Measurements from ENCODE around the gene HPGDS. TPM values are rescaled to one million over a fixed set of nuclear protein-coding genes. Genes with fewer than 3 reads are reported as not detected.
A peak's percentile ranks its signal among the peaks of the same experiment; 100 is the strongest.

Gene HPGDS
- total and polyA plus RNA-seq, 11 donors = 0.26 to 6.2 (median 0.96) TPM

GRCh38 chr4:94336303-94336702 is 6.3 kb downstream of the HPGDS start:
- whole genome bisulfite sequencing, 4 donors = 80 to 85% (median 83%) methylated on average over 3 of the region's 3 CpGs

GRCh38 chr4:94334962-94335361 is 7.7 kb downstream of the HPGDS start:
- intact Hi-C loops (cut with DNase I) = loop anchor here in 4 of 10 donors (5.0 to 10.0 kb wide), 3 partner anchors 57 to 397 kb away; no protein-coding TSS in a partner anchor

More at GRCh38 chr4:94336303-94336702, 6.3 kb downstream of the HPGDS start:
- H3K36me3 ChIP-seq = no peaks in the 10 kb centered on the region
- no peak for ATAC-seq
- H3K27me3 ChIP-seq = no peaks in the 10 kb centered on the region
- no peak for TF ChIP-seq POLR2A (IDR thresholded peaks at IDR 0.05)
- TF ChIP-seq, protein P1, sequence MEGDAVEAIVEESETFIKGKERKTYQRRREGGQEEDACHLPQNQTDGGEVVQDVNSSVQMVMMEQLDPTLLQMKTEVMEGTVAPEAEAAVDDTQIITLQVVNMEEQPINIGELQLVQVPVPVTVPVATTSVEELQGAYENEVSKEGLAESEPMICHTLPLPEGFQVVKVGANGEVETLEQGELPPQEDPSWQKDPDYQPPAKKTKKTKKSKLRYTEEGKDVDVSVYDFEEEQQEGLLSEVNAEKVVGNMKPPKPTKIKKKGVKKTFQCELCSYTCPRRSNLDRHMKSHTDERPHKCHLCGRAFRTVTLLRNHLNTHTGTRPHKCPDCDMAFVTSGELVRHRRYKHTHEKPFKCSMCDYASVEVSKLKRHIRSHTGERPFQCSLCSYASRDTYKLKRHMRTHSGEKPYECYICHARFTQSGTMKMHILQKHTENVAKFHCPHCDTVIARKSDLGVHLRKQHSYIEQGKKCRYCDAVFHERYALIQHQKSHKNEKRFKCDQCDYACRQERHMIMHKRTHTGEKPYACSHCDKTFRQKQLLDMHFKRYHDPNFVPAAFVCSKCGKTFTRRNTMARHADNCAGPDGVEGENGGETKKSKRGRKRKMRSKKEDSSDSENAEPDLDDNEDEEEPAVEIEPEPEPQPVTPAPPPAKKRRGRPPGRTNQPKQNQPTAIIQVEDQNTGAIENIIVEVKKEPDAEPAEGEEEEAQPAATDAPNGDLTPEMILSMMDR (IDR thresholded peaks at IDR 0.05) = no peak
- H3K4me1 ChIP-seq = peaks cover 0 to 16% (median 7%) of the 10 kb centered on the region in 12 donors
- no peak for DNase-seq
- no peaks in the 10 kb centered on the region for H3K9me3 ChIP-seq
- no peak overlapping the region for H3K27ac ChIP-seq
- H3K4me3 ChIP-seq = no peak overlapping the region
- intact Hi-C loops (cut with DNase I) = loop anchor here in 1 of 10 donors (10.0 kb wide), 1 partner anchor 388 kb away; no protein-coding TSS in a partner anchor

DNA sequence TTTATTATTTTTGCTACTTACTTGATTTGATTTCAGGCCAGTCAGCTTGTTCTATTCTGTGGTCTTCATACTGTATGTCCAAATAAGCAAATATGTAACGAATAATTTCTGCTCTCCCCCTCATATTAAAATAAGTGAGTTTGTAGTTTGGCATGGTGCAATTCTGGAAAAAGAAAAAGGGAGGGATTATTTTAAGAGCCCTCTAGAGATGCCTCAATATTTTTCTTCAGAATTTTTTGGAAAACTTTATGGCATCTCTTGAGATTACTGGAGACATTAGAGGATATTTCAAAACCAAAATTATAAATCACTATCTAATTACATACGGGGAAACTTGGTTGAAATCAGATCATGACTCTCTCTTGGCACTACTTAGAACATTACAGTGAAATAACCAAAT is 8.2 kb downstream of the HPGDS start:
- Histone ChIP-seq H3K4me1 (peaks cover 0 to 16% (median 7%) of the 10 kb centered on the region in 12 donors), H3K9me3 (no peaks in the 10 kb centered on the region), H3K27ac (peak overlapping the region in 1 of 12 donors; percentile 8), H3K4me3 (no peak overlapping the region), H3K36me3 (no peaks in the 10 kb centered on the region), H3K27me3 (no peaks in the 10 kb centered on the region)
- ATAC-seq (no peak), DNase-seq (no peak)
- WGBS, 4 donors = 46 to 70% (median 55%) methylated on average over 2 of the region's 2 CpGs
- TF ChIP-seq, protein P1 (IDR thresholded peaks at IDR 0.05) = no peak
- no peak for TF ChIP-seq POLR2A (IDR thresholded peaks at IDR 0.05)
- intact Hi-C loops (cut with DNase I) = loop anchor here in 4 of 10 donors (5.0 to 10.0 kb wide), 3 partner anchors 58 to 398 kb away; no protein-coding TSS in a partner anchor

More at GRCh38 chr4:94334962-94335361, 7.7 kb downstream of the HPGDS start:
- DNase-seq = no peak
- Histone ChIP-seq H3K4me3 (no peak overlapping the region), H3K27ac (peak overlapping the region in 1 of 12 donors; percentile 8), H3K9me3 (no peaks in the 10 kb centered on the region), H3K27me3 (no peaks in the 10 kb centered on the region), H3K36me3 (no peaks in the 10 kb centered on the region), H3K4me1 (peaks cover 0 to 16% (median 7%) of the 10 kb centered on the region in 12 donors)
- 70 to 89% (median 79%) methylated on average over 3 of the region's 3 CpGs for WGBS, 4 donors
- no peak for TF ChIP-seq POLR2A (IDR thresholded peaks at IDR 0.05)
- TF ChIP-seq, protein P1 (IDR thresholded peaks at IDR 0.05) = no peak
- peak; percentile 34 to 72 (median 62) for ATAC-seq

DNA sequence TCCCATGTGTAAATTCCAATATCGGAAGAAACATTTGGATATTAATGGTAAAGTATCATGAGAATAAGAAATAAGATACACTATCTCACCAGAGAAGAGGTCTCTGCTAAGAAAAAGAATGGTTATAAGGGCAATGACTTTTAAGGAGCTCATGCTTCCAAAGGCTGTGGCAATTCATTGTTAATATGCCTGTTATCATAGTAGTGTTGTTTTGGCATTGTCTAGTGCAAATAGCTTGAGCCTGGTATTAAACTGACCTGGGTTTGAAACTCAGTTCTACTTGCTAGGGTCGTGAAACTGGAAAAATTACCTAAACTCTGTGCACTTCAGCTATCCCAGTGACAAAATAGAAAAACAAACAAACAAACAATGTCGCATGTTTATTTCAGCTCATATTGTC is 8.8 kb downstream of the HPGDS start:
- Histone ChIP-seq H3K36me3 (no peaks in the 10 kb centered on the region), H3K9me3 (no peaks in the 10 kb centered on the region), H3K4me3 (no peak overlapping the region), H3K27me3 (no peaks in the 10 kb centered on the region), H3K27ac (no peak overlapping the region), H3K4me1 (peaks cover 0 to 16% (median 5%) of the 10 kb centered on the region in 12 donors)
- 75 to 83% (median 79%) methylated on average over 3 of the region's 3 CpGs for WGBS, 4 donors
- ATAC-seq = peak in 2 of 4 donors; percentile 31 to 35
- no peak for DNase-seq
- intact Hi-C loops (cut with DNase I) = loop anchor here in 4 of 10 donors (5.0 to 10.0 kb wide), 3 partner anchors 58 to 398 kb away; no protein-coding TSS in a partner anchor
- TF ChIP-seq, protein P1 (IDR thresholded peaks at IDR 0.05) = no peak
- no peak for TF ChIP-seq POLR2A (IDR thresholded peaks at IDR 0.05)

All from heart left ventricle (tissue), 16 donors.